GM18870 (cell line): ENCODE data around the gene DPP6.

ENCODE experiments used
- ATAC-seq: cut with Tn5 transposase; IDR thresholded peaks from one replicate; pipeline ENCODE4 v1.9.1; 2021; ENCODE audit warnings: moderate library complexity; ENCODE audit not compliant: unreplicated experiment

The DPP6 gene

GRCh38 chr7:154509192-154509591 is 457.0 kb downstream of the DPP6 start:
- ATAC-seq, result no peak

DNA sequence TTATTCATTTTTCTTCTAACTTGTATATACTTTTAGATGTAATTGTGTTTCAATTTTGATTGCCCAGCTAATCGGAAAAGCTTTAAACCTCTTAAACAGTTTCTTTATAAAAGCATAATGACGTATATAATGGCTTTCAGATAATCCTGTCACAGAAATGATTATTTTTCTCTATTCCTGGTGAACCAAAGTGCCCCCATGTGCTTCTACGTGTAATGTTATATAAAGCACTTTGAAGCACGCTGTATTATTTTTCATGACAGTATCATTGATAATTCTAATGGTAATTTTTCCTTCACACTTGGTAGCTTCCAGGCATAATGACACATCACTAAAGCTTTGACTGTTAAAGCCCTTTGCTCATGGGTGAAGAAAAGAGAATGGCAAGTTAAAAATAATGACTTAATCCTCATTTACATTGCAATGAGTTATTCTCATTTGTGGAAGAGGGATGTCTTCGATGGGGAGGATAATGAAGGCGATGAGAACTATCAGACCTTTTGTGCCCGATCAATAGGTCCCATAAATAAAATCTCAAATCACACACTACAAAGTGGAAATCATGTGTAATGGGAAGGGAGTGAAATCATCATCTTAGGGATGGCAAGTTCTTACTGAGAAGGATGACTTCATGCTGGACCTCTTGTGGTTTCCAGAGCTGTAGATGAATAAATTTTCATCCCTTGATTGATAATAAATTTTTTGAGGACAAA is 460.1 kb downstream of the DPP6 start:
- no peak for ATAC-seq

DNA sequence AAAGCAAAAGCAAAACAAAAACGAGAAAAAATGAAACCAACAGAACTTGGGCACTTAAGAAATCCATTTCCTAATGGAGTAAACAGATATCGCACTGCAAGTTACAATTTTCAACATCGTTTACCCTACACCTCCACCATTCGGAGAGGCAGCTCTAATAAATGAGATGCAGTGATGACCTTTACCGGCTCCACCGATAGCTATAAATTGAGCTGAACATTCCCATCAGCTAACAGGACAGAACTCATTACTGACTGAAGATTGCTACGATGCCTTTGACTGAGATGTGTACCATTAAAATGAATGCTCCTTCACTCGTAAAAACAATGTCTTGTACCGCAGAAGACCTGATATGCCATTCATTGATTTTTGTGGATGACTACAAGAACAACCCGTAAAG is 465.6 kb downstream of the DPP6 start:
- no peak for ATAC-seq

- ATAC-seq, result no peak
Measured at GRCh38 chr7:154519229-154519628, 467.0 kb downstream of the DPP6 start.

DNA sequence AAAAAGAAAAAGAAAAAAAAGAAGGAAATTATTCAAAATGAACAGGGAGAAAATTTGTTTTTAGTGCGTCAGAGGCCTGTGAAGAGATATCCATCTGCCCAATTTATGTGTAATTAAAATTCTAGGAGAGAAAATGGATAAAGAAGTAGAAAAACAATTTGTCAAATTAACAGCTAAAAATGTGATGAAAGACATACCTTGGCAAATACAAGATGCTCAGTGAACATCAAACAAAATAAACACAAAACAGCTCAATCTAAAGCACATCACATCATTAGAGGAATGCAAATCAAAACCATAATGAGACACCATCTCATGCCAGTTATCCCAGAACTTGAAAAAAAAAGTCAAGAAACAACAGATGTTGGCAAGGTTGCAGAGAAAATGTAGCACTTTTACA is 477.9 kb downstream of the DPP6 start:
- no peak for ATAC-seq

DNA sequence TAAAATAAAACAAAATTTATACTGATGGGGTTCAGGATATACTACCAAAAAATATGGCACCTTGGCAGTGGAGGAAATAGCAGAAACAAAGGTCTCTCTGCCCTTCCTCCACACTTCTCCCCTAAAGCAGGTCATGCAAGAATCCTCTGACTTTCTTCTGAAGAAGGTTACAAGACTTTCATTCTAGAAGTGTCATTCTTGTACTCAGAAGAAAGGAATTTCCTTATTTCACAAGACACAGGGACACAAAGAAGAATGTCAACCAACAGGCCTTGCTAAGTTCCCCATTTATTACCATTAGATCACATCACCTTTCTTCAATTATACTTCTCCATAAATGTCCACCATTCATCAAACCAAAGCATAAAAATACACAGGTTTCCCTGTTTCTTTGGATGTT is 480.6 kb downstream of the DPP6 start:
- ATAC-seq, result no peak

GRCh38 chr7:154540596-154540995 is 488.4 kb downstream of the DPP6 start:
- no peak for ATAC-seq

DNA sequence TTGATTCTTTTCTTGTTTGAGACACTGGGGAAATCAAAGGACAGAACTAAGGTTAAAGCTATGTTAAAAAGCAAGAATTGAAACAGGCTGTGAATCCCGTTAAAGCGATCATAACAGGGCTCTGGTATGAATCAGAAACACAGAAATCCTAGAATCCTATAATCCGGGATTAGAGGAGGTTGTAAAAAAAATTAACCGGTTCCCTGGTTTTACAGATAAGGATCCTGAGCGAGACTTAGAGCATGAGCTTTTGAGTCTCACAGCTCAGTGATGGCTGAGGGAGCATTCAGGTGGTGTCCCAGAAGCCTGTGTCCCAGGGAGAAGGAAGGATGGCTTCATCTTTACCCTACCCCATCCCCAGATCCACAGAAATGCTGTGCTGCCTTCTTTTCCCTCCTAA is 489.4 kb downstream of the DPP6 start:
- ATAC-seq, result no peak

DNA sequence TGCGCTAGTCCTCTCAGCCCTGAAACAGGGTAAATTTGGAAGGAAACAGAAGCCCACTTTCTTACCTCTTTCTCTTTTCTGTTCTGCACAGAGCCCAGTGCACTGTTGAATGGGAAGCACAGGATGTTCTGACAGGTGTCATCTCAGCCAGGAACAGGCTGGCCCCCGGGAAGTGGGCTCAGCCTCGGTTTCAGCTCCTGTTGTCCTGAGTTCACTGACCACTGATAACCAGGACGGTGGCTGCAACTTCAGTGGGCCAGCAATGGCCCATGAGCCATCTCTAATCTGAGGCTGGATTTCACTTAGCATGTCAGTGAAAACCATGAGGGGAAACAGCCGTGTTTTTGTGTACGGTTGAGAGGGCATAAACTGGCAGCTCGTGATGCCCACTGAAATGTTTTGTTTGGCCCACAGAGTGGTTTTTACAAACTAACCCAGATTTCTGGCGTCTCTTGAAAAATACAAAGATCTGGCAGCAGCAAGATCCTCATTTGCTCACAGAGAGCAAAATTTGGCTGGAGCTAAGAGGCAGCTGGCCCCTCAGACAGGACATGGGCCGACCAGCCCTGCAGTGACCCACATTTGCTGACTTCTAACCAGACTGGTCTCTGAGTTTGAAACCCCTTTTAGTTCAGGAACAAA is 494.9 kb downstream of the DPP6 start:
- no peak for ATAC-seq

DNA sequence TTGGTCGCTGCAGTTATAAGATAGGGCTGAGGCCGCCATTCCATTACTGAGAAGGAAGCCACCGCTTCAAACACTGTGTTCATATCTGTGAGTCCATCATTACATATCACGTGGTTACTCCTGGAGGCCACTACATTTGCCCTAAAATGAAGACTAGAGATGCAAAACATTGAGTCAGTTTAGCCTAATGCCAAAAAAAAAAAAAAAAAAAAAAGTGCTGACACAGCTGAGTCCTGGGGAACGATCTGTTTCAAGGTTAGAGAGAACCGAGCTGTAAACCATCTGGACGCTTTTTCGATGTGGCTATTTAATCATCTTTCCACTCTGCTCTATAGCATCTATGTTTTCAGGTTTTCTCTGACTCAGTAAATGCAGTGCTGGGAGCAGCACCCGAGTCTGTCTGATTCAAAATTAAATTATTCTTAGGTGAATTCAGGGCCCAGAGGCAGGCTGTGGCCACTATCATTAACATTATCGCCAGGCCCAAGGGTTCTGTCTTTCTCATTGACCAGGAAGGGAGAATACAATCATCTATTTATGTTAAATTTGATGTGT is 501.6 kb downstream of the DPP6 start:
- no peak for ATAC-seq

GRCh38 chr7:154559454-154559853 is 507.3 kb downstream of the DPP6 start:
- no peak for ATAC-seq

- no peak for ATAC-seq
Measured at GRCh38 chr7:154564676-154565075, 512.5 kb downstream of the DPP6 start.

DNA sequence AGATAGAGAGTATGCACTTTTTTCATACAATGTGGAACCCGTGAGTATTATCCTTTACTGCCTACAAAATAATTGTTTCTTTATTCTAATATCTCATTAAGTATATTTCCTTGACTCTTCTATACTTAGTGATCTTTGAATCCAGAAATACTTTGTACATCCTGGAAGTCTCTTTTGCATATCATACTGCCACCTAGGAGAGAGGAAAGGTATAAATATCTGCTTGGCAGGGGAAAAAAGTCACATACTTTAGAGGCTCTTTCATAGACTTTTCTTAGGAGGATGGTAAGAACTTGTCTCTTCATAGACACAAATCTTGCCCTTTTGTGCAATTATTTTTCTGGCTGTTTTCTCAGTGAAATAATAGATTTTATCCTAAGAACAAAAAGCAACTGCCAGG is 514.7 kb downstream of the DPP6 start:
- no peak for ATAC-seq

GRCh38 chr7:154568346-154568745 is 516.1 kb downstream of the DPP6 start:
- no peak for ATAC-seq

- ATAC-seq, result no peak
Measured at GRCh38 chr7:154569916-154570315, 517.7 kb downstream of the DPP6 start.

DNA sequence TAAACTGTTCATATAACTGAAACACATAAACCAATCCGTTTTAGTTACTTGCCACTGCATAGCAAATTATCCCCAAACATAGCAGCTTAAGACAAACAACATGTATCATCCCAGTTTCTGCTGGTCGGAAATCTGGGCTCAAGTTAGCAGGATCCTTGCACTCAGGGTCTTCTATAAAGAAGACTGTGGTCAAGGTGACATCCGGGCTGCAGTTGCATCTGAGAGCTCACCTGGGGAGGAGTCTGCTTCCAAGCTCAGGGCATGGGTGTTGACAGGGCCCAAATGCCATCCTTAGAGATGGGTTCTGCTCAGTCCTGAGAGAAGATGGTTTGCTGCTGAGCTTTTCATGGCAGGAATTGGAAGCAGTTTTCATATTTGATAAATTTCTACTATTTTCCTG is 519.6 kb downstream of the DPP6 start:
- no peak for ATAC-seq

DNA sequence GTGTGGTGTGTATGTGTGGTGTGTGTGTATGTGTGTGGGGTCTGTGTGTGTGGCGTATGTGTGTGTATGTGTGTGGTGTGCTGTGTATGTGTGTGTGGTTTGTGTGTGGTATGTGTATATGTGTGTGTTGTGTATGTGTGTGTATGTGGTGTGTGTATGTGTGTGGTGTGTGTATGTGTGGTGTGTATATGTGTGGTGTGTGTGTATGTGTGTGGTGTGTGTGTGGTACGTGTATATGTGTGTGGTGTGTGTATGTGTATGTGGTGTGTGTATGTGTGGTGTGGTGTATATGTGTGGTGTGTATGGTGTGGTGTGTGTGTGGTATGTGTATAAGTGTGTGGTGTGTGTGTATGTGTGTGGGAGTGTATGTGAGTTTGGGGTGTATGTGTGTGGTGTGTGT is 522.0 kb downstream of the DPP6 start:
- ATAC-seq, result no peak

DNA sequence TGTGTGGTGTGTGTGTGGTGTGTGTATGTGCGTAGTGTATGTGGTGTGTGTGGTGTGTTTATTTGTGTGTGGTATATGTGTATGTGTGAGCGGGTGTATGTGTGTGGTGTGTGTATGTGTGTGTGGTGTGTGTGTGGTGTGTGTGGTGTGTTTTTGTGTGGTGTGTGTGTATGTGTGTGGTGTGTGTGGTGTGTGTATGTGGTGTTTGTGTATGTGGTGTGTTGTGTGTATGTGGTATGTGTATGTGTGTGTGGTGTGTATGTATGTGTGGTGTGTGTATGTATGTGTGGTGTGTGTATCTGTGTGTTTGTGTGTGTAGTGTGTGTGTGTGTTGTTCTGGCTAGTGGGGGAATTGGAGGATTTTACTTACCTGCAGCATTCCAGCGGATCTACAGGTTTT is 523.3 kb downstream of the DPP6 start:
- ATAC-seq, result no peak

- ATAC-seq, result no peak
Measured at GRCh38 chr7:154576604-154577003, 524.4 kb downstream of the DPP6 start.

DNA sequence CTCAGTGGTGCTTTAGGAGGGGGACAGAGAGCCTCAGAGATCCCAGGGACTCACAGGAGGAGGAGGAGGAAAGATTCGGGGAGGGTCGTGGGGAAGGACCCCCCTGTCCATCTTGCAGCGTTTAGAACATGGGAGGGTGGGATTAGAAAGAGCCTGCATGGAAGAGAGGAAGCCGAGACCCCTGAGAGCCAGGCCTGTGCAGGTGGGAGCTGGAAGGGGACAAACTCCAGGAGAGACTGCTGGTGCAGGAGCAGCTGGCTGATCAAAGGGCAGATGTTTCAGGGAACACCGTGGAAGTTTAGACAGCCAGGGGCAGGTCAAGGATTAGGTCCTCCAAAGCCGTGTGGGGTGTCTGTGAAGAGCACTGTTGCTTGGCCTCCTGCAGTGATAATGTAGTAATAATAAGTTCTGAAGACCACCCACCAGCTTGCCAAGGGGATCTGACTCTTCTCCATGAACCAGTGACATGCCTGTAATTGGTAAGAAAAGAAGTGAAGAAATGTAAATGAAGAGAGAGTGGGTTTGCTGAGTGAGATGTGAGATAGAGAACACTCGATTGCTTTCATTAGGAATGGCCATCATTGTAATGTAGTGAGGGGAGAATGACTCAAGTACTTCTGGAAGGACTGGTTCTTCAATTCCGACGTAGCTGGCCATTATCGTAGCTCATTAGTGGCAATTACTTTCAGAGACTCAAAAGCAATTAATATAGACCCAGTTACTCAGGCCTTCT is 525.1 kb downstream of the DPP6 start:
- ATAC-seq, result no peak

DNA sequence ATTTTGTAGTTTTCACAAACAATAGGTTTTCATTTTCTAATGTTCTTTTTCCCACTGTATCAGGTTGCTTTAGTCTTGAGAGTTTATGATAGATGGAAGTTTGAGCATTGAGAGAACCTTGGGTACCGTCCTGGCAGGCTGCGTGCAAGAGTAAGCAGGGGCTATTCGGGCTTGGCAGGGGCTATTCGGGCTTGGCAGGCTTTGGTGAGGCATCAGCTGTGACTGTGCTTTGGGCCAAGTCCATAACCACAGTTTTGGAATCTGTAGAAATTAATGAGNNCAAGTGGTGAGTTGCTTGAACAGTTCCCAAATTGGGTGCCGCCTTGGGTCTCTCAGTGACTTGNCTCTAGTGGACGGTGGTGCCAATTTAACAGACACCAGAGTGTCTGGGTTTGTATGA is 526.1 kb downstream of the DPP6 start:
- ATAC-seq, result no peak

GRCh38 chr7:154579711-154580110 is 527.5 kb downstream of the DPP6 start:
- no peak for ATAC-seq
